HG02642 (cell line): ENCODE data around the gene LSG1.

Source experiments
- ATAC-seq: cut with Tn5 transposase; IDR thresholded peaks from one replicate; pipeline ENCODE4 v1.9.1; 2021; ENCODE audit warnings: mild to moderate bottlenecking; ENCODE audit not compliant: unreplicated experiment, poor library complexity

The LSG1 gene

DNA sequence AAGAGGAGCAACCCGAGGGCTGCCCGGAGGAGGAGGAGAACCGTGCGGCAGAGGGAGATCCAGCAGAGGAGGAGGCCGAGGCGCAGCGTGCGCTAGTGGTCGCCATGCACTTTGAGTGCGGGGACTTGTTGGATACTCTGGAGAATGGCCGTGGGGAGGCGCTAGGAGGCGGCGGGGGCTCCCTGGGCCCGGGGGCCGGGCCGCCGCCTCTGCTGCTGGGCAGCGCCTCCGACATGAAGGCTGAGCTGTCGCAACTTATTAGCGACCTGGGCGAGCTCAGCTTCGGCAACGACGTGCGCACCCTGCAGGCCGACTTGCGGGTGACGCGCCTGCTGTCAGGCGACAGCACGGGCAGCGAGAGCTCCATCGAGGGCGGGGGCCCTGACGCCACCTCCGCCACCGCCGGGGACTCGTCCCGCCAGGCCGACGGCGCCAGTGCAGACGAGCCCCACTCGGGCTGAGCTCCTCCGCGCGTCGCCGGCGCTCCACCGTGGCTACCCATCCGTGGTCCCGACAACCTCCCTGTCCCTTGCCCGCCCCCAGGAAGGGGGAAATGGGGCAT, 15.7 kb upstream of the LSG1 start:
- peak; percentile 44 for ATAC-seq

- no peak for ATAC-seq
Observed at GRCh38 chr3:194686816-194687637, 15.0 kb upstream of the LSG1 start.

GRCh38 chr3:194686414-194686815, 14.4 kb upstream of the LSG1 start:
- no peak for ATAC-seq

DNA sequence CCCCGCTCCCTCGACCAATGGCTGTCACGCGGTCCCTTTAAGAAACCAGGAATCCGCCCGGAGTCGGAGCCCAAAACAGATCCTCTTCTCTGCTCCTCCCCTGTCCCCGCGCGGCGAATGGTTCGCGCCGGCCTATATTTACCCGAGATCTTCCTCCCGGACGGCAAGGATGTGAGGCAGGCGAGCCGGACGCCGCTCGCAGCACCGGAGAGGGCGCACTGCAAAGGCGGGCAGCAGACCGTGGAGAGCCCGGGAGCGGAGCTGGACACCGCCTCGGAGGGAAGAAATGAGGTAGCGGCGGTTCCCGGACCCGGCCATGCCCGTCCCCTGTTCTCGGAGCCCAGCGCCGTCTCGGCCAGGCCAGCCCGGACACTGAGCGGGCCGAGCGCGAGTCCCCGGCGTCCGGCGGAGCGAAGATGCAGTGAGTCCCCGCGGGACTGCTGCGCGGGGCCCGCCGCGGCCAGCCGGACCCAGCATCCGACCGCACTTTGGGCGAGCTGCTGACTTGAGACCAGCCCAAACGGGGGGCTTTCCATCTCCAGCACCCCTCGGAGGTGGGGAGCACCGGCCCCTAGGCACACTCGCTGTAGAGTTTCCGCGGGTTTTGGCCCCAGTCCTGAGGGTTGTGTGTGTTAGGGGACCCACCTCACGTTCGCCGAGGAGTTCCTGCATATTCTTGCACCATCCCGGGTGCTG, 13.9 kb upstream of the LSG1 start, which contains the start of gene FAM43A:
Gene FAM43A (plus strand): TSS at position 166 of the 696 bp plus-strand sequence. CDS start 944 bp downstream, outside the sequence.
- ATAC-seq = peak; percentile 53

GRCh38 chr3:194685065-194685717, 13.2 kb upstream of the LSG1 start:
- ATAC-seq = peak; percentile 0

DNA sequence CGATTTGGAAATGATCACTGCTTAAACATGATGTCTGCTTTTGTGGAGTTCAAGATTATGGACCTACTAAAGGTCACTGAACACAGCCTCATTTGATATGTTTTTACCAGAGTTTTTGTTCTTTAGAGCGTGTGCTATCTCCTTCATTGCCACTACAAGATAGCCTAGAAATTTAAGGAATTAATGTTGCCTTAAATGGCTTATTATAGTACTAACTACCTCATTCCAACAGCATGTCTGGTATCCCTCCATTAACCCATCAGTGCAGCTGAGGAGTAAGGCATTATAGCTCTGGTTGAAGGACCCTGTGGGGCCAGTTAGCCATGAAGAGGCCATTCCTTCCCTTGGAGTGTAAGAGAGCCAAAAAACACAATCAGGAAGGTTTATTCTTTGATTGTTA, 11.4 kb upstream of the LSG1 start:
- ATAC-seq = no peak

DNA sequence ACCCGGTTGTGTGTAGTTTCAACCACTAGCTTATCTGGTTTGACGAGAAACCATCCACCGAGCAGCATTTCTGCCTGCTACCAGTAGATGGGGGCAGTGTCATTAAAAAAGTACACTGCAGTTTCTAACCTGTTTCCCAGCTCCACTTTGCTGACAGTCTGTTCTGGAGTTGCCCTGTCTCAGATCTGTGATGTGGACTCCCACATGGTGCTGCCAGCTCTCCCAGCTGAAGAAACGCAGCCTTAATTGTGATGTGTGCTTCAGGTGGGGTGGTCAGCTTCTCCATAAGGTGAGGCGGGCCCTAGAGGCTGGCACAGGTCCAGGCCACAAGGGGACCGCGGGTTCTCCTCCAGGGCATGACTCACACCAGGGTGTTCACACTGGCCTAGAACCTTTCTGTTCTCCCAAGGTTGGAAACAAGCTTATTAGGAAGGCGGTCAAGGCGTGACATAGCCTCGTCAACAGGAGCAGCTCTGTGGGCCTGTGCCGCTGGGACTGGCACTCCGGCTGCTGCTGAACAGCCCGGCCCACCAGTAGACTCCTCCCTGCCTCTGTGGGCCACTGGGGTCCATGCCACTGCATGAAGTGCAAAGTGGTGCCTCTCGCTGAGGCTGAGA, 10.8 kb upstream of the LSG1 start:
- ATAC-seq = no peak

- ATAC-seq = no peak
Observed at GRCh38 chr3:194682189-194682693, 10.2 kb upstream of the LSG1 start.

DNA sequence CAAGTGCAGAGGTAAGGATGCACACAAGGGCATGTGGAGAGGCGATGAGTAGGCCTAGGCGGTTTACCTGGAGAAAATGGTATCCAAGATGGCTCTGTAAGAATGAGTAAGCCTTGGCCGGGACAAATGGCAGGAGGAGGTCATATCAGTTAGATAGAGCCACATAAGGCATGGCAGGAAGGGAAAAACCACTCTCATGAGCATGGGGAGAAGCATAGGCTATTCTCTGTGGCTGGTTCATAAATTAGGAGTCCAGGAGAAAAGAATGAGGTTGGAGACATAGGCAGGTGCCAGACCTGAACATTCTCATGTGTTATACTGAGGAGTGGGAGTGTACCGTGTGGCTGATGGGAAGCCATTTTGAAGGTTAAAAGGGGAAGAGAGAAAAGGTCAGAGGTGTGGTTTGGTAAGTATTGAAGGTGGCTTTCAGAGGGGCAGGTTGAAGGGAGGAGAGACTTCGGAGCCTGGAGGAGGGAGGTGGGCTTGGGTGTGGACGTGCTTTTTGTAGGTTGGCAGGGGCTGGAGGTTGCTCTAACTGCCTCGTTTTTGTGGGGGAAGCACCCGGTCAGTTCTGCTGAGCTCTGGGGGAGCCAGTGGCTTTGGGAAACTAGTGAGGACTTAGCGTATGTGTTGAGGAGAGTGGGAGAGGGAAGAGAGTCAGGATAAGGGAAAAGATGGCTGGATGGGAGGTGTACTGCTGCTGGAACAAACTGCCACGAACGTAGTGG, 9.1 kb upstream of the LSG1 start:
- no peak for ATAC-seq

DNA sequence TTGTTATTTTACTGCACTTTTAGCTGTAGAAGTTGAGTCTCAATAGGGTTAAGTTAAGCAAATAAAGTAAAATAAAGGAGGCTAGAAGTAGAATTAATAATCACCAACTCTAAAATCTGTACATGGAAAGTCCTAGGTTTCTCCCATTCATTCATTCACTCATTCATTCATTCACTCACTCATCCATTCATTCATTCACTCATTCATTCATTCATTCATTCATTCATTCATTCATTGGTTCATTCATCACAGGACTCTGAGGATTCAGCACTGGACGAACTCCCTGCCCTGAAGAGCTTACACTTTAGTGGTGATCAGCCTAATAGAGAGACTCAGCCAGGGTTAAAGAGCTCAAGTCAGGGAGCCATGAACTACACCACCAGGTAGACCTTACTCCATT, 4.5 kb upstream of the LSG1 start:
- ATAC-seq = no peak

- no peak for ATAC-seq
Observed at GRCh38 chr3:194675680-194676079, 3.7 kb upstream of the LSG1 start.

DNA sequence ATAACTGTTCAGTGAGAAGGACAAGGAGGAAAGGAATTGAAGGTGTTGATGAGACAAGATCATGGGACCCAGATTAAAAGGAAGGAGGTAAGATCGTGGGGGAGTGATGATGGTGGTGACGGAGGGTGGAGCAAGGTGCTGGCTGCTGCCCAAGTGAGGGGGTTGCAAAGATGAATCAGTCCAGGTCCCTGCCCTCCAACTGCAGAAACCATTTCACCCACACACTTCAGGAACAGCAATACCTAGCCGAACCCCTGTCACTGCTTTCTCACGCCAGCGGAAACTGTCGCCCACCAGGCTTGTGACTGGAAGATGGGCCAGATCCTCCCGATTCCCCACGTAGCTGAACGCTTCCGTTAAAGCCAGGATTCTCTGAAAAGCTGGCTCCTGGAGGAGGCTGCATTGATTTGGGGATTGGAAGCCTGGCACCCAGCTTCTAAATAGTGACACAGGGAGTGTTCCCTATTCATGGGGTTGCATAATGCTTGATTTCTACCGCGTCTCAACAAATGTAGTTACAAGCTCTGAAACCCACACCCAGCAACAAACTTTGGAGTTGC, 3.2 kb upstream of the LSG1 start:
- no peak for ATAC-seq

- no peak for ATAC-seq
Observed at GRCh38 chr3:194673761-194674160, 1.8 kb upstream of the LSG1 start.

DNA sequence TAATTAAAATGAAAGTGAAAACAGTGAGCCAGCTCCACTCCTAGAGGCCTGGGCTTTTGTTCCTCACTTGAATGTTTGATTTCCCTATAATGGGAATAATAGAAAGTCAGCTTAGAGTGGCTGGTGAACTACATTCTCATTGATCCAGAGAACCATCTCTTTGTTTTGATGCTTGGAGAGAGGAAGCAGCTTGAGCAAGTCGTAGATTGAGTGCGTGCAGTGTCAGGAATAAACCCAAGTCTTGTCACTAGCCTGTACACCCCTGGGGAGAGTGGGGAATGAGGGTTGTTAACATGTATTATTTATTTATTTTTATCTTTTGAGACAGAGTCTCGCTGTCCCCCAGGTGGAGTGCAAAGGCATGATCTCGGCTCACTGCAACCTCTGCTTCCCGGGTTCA, 885 bp upstream of the LSG1 start:
- no peak for ATAC-seq

DNA sequence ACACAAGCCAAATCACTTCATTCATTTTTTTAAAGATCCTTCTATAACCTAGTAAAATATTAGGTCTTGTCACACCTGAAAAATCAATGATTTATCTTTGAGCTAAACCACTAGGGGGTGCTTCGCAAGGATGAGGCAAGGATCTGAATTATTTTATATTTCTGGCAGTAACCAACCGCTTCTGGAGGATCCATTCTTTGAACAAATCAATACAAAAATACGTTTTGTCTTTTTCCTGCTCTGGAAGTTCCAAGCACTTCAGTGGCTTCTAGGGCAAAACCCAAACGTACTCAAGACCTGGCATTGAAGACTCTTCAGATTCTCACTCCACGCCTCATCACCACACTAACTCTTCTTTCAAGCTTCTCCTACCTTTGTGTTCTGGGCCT, 486 bp downstream of the LSG1 start:
- peak; percentile 16 for ATAC-seq

GRCh38 chr3:194667363-194667762, 4.6 kb downstream of the LSG1 start:
- no peak for ATAC-seq

DNA sequence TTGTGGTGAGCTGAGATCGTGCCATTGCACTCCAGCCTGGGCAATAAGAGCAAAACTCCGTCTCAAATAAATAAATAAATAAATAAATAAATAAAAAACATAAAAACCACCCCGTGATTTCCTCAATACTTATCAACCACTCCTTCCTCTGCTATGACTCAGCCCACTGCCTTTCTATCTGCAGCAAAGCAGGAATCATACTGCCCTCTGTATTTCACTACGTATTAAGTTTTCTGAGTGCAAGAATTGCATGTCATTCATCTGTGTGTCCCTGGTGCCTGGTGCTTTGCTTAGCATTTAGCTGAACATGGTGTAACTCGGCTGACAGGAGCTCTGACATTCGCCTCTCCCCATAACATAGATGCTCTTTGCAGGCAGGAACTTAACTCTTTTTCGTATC, 7.1 kb downstream of the LSG1 start:
- ATAC-seq = no peak

GRCh38 chr3:194661946-194662345, 10.0 kb downstream of the LSG1 start:
- no peak for ATAC-seq

GRCh38 chr3:194661374-194661773, 10.6 kb downstream of the LSG1 start:
- no peak for ATAC-seq
